Measurements from ENCODE around the gene TMOD1.
"Not testable (repeated sequence)": the region's sequence is repeated elsewhere in the genome, so short reads cannot be mapped to it uniquely, and the experiment has no call there.

The TMOD1 gene

DNA sequence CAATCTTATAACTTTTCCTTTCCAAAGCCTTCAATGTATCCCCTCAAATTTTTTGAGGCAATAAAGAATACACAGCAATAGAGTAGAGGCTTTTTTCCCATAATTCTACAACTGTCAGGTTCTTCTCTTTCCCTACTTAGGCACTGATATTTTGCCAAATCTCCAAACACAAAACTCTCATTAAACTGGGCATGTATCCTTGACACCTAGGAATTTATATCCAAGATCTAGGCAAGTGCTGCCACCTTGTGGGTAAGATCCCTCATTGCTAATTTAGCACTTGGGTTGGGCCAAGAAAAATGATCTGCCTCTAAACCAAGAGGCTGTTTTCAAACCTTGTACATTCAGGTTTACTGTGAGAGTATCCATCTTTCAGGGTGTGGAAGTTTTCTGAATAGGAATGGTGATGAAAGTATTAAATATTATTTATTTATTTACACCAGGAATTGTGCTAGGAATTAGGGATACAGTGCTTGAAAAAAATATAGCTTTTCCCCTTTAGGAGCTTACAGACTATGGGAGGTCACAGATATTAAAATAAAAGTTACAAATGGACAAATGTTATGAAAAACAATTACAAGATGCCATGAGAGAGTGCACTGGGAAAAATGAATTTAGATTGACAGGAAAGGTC, 114.1 kb downstream of the TMOD1 start:
- Histone ChIP-seq H3K27ac (ENCODE audit: insufficient read depth in 1 of 2, low read depth in 1 of 2, low read length in 2 of 2, poor library complexity in 1 of 2, severe bottlenecking in 2 of 2) (no peak overlapping the region), H3K4me3 (ENCODE audit: control insufficient read depth in 1 of 7, extremely low read depth in 1 of 7, insufficient read depth in 4 of 7, low read depth in 2 of 7, low read length in 6 of 7) (no peak overlapping the region), H3K36me3 (ENCODE audit: control insufficient read depth in 4 of 4, insufficient read depth in 4 of 4, low read length in 3 of 4) (peaks cover 13 to 45% (median 30%) of the 10 kb centered on the region in 4 experiments), H3K4me1 (ENCODE audit: control extremely low read depth in 1 of 4, control insufficient read depth in 4 of 4, insufficient read depth in 4 of 4, low read length in 3 of 4) (no peaks in the 10 kb centered on the region), H3K27me3 (replicated peaks in 2 of 5; ENCODE audit: control insufficient read depth in 4 of 5, insufficient read depth in 5 of 5, low read length in 4 of 5) (no peaks in the 10 kb centered on the region), H3K9me3 (ENCODE audit: control extremely low read depth in 1 of 5, control insufficient read depth in 4 of 5, insufficient read depth in 2 of 5, low read depth in 1 of 5, low read length in 4 of 5) (peaks cover 0 to 3% (median 0%) of the 10 kb centered on the region in 5 experiments)
- ChIA-PET CTCF (interaction anchor here (0.6 to 29.1 kb wide), 30 partner anchors 8 to 759 kb away, joined by 3 to 637 read pairs (median 4); partner anchors contain the start of genes TDRD7 and TSTD2), POLR2A (interaction anchor here (1.2 to 1.3 kb wide), 2 partner anchors 12 to 18 kb away, joined by 3 to 4 read pairs; partner anchors contain the start of genes NCBP1 and TSTD2)
- peak; percentile 63 to 83 (median 75) for DNase-seq

- peaks cover 0 to 3% (median 0%) of the 10 kb centered on the region in 5 experiments for H3K9me3 ChIP-seq (ENCODE audit: control extremely low read depth in 1 of 5, control insufficient read depth in 4 of 5, insufficient read depth in 2 of 5, low read depth in 1 of 5, low read length in 4 of 5)
- no peak overlapping the region for H3K27ac ChIP-seq (ENCODE audit: insufficient read depth in 1 of 2, low read depth in 1 of 2, low read length in 2 of 2, poor library complexity in 1 of 2, severe bottlenecking in 2 of 2)
- no peaks in the 10 kb centered on the region for H3K4me1 ChIP-seq (ENCODE audit: control extremely low read depth in 1 of 4, control insufficient read depth in 4 of 4, insufficient read depth in 4 of 4, low read length in 3 of 4)
- DNase-seq: no peak
- H3K4me3 ChIP-seq (ENCODE audit: control insufficient read depth in 1 of 7, extremely low read depth in 1 of 7, insufficient read depth in 4 of 7, low read depth in 2 of 7, low read length in 6 of 7): no peak overlapping the region
- H3K36me3 ChIP-seq (ENCODE audit: control insufficient read depth in 4 of 4, insufficient read depth in 4 of 4, low read length in 3 of 4): peaks cover 5 to 37% (median 30%) of the 10 kb centered on the region in 4 experiments
- ChIA-PET CTCF (interaction anchor here (0.8 to 29.1 kb wide), 4 partner anchors 8 to 147 kb away, joined by 3 to 637 read pairs (median 7); no protein-coding TSS in a partner anchor), POLR2A (interaction anchor here (0.9 kb wide), 2 partner anchors 14 to 24 kb away, joined by 3 read pairs; no protein-coding TSS in a partner anchor)
- H3K27me3 ChIP-seq (replicated peaks in 2 of 5; ENCODE audit: control insufficient read depth in 4 of 5, insufficient read depth in 5 of 5, low read length in 4 of 5): no peaks in the 10 kb centered on the region
- WGBS (ENCODE audit: insufficient coverage): no CpG with 5 or more reads among the region's 1 CpG
Measured at GRCh38 chr9:97617939-97618416, 116.5 kb downstream of the TMOD1 start.

GRCh38 chr9:97620063-97620462, 118.6 kb downstream of the TMOD1 start:
- DNase-seq; H3K27ac ChIP-seq (ENCODE audit: insufficient read depth in 1 of 2, low read depth in 1 of 2, low read length in 2 of 2, poor library complexity in 1 of 2, severe bottlenecking in 2 of 2); H3K4me3 ChIP-seq (ENCODE audit: control insufficient read depth in 1 of 7, extremely low read depth in 1 of 7, insufficient read depth in 4 of 7, low read depth in 2 of 7, low read length in 6 of 7); POLR2A ChIA-PET; H3K4me1 ChIP-seq (ENCODE audit: control extremely low read depth in 1 of 4, control insufficient read depth in 4 of 4, insufficient read depth in 4 of 4, low read length in 3 of 4); H3K9me3 ChIP-seq (ENCODE audit: control extremely low read depth in 1 of 5, control insufficient read depth in 4 of 5, insufficient read depth in 2 of 5, low read depth in 1 of 5, low read length in 4 of 5); H3K27me3 ChIP-seq (replicated peaks in 2 of 5; ENCODE audit: control insufficient read depth in 4 of 5, insufficient read depth in 5 of 5, low read length in 4 of 5): not testable (repeated sequence)
- CTCF ChIA-PET: interaction anchor here (2.2 to 29.1 kb wide), 2 partner anchors 21 to 149 kb away, joined by 6 to 637 read pairs; no protein-coding TSS in a partner anchor
- H3K36me3 ChIP-seq (ENCODE audit: control insufficient read depth in 4 of 4, insufficient read depth in 4 of 4, low read length in 3 of 4): peaks cover 4 to 44% (median 33%) of the 10 kb centered on the region in 4 experiments
- 94% methylated on average over 2 of the region's 2 CpGs for WGBS (ENCODE audit: insufficient coverage)

- peaks cover 6 to 46% (median 36%) of the 10 kb centered on the region in 4 experiments for H3K36me3 ChIP-seq (ENCODE audit: control insufficient read depth in 4 of 4, insufficient read depth in 4 of 4, low read length in 3 of 4)
- H3K9me3 ChIP-seq (ENCODE audit: control extremely low read depth in 1 of 5, control insufficient read depth in 4 of 5, insufficient read depth in 2 of 5, low read depth in 1 of 5, low read length in 4 of 5); POLR2A ChIA-PET; H3K27me3 ChIP-seq (replicated peaks in 2 of 5; ENCODE audit: control insufficient read depth in 4 of 5, insufficient read depth in 5 of 5, low read length in 4 of 5); H3K27ac ChIP-seq (ENCODE audit: insufficient read depth in 1 of 2, low read depth in 1 of 2, low read length in 2 of 2, poor library complexity in 1 of 2, severe bottlenecking in 2 of 2); H3K4me1 ChIP-seq (ENCODE audit: control extremely low read depth in 1 of 4, control insufficient read depth in 4 of 4, insufficient read depth in 4 of 4, low read length in 3 of 4); H3K4me3 ChIP-seq (ENCODE audit: control insufficient read depth in 1 of 7, extremely low read depth in 1 of 7, insufficient read depth in 4 of 7, low read depth in 2 of 7, low read length in 6 of 7); DNase-seq: not testable (repeated sequence)
- CTCF ChIA-PET: interaction anchor here (0.9 to 2.4 kb wide), 3 partner anchors 10 to 155 kb away, joined by 3 to 7 read pairs (median 3); no protein-coding TSS in a partner anchor
- 98% methylated on average over 5 of the region's 5 CpGs for WGBS (ENCODE audit: insufficient coverage)
Measured at GRCh38 chr9:97622483-97622882, 121.0 kb downstream of the TMOD1 start.

GRCh38 chr9:97623946-97624345, 122.5 kb downstream of the TMOD1 start:
- CTCF ChIA-PET: interaction anchor here (0.9 to 3.1 kb wide), 5 partner anchors 9 to 156 kb away, joined by 3 to 16 read pairs (median 5); no protein-coding TSS in a partner anchor
- peaks cover 6 to 39% (median 27%) of the 10 kb centered on the region in 4 experiments for H3K36me3 ChIP-seq (ENCODE audit: control insufficient read depth in 4 of 4, insufficient read depth in 4 of 4, low read length in 3 of 4)

DNA sequence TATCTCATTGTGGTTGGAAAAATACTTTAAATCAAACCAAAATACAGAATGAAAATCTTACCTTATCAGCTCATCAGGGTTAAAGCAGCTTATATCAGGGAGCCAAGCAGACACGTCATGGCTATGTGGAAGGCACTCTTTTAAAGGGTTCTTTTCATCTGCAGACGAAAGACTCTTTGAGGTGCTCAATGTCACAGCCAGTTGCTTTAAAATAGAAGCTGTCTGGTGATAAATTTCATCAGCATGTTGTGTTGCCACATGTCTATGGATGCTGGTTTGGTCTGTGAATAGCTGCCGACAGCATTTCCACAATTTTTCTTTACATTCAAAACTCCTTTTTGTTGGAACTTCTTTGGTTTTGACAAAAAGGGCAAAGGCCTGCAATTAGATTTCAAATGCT, 124.2 kb downstream of the TMOD1 start:
- POLR2A ChIA-PET: no interaction called here
- no peak overlapping the region for H3K27ac ChIP-seq (ENCODE audit: insufficient read depth in 1 of 2, low read depth in 1 of 2, low read length in 2 of 2, poor library complexity in 1 of 2, severe bottlenecking in 2 of 2)
- DNase-seq: no peak
- H3K27me3 ChIP-seq (replicated peaks in 2 of 5; ENCODE audit: control insufficient read depth in 4 of 5, insufficient read depth in 5 of 5, low read length in 4 of 5): no peaks in the 10 kb centered on the region
- no peaks in the 10 kb centered on the region for H3K9me3 ChIP-seq (ENCODE audit: control extremely low read depth in 1 of 5, control insufficient read depth in 4 of 5, insufficient read depth in 2 of 5, low read depth in 1 of 5, low read length in 4 of 5)
- CTCF ChIA-PET: interaction anchor here (2.3 to 3.1 kb wide), 2 partner anchors 27 to 158 kb away, joined by 5 to 16 read pairs; no protein-coding TSS in a partner anchor
- peaks cover 0 to 3% (median 0%) of the 10 kb centered on the region in 4 experiments for H3K4me1 ChIP-seq (ENCODE audit: control extremely low read depth in 1 of 4, control insufficient read depth in 4 of 4, insufficient read depth in 4 of 4, low read length in 3 of 4)
- H3K36me3 ChIP-seq (ENCODE audit: control insufficient read depth in 4 of 4, insufficient read depth in 4 of 4, low read length in 3 of 4): peaks cover 10 to 39% (median 26%) of the 10 kb centered on the region in 4 experiments
- no peak overlapping the region for H3K4me3 ChIP-seq (ENCODE audit: control insufficient read depth in 1 of 7, extremely low read depth in 1 of 7, insufficient read depth in 4 of 7, low read depth in 2 of 7, low read length in 6 of 7)
- WGBS (ENCODE audit: insufficient coverage): 100% methylated on average over 2 of the region's 3 CpGs

More at GRCh38 chr9:97623946-97624345, 122.5 kb downstream of the TMOD1 start:
- Histone ChIP-seq H3K4me1 (ENCODE audit: control extremely low read depth in 1 of 4, control insufficient read depth in 4 of 4, insufficient read depth in 4 of 4, low read length in 3 of 4) (peaks cover 0 to 1% (median 0%) of the 10 kb centered on the region in 4 experiments), H3K4me3 (ENCODE audit: control insufficient read depth in 1 of 7, extremely low read depth in 1 of 7, insufficient read depth in 4 of 7, low read depth in 2 of 7, low read length in 6 of 7) (no peak overlapping the region), H3K9me3 (ENCODE audit: control extremely low read depth in 1 of 5, control insufficient read depth in 4 of 5, insufficient read depth in 2 of 5, low read depth in 1 of 5, low read length in 4 of 5) (peaks cover 0 to 3% (median 0%) of the 10 kb centered on the region in 5 experiments), H3K27ac (ENCODE audit: insufficient read depth in 1 of 2, low read depth in 1 of 2, low read length in 2 of 2, poor library complexity in 1 of 2, severe bottlenecking in 2 of 2) (no peak overlapping the region), H3K27me3 (replicated peaks in 2 of 5; ENCODE audit: control insufficient read depth in 4 of 5, insufficient read depth in 5 of 5, low read length in 4 of 5) (no peaks in the 10 kb centered on the region)
- POLR2A ChIA-PET: no interaction called here
- WGBS (ENCODE audit: insufficient coverage): no CpG with 5 or more reads among the region's 1 CpG
- no peak for DNase-seq

- 96% methylated on average over 4 of the region's 5 CpGs for WGBS (ENCODE audit: insufficient coverage)
Measured at GRCh38 chr9:97627624-97628023, 126.2 kb downstream of the TMOD1 start.

More at GRCh38 chr9:97627624-97628023, 126.2 kb downstream of the TMOD1 start:
- DNase-seq: no peak
- Histone ChIP-seq H3K4me1 (ENCODE audit: control extremely low read depth in 1 of 4, control insufficient read depth in 4 of 4, insufficient read depth in 4 of 4, low read length in 3 of 4) (peaks cover 8 to 13% (median 11%) of the 10 kb centered on the region in 4 experiments), H3K9me3 (ENCODE audit: control extremely low read depth in 1 of 5, control insufficient read depth in 4 of 5, insufficient read depth in 2 of 5, low read depth in 1 of 5, low read length in 4 of 5) (no peaks in the 10 kb centered on the region), H3K27me3 (replicated peaks in 2 of 5; ENCODE audit: control insufficient read depth in 4 of 5, insufficient read depth in 5 of 5, low read length in 4 of 5) (no peaks in the 10 kb centered on the region), H3K27ac (ENCODE audit: insufficient read depth in 1 of 2, low read depth in 1 of 2, low read length in 2 of 2, poor library complexity in 1 of 2, severe bottlenecking in 2 of 2) (no peak overlapping the region), H3K36me3 (ENCODE audit: control insufficient read depth in 4 of 4, insufficient read depth in 4 of 4, low read length in 3 of 4) (peaks cover 10 to 26% (median 19%) of the 10 kb centered on the region in 4 experiments), H3K4me3 (ENCODE audit: control insufficient read depth in 1 of 7, extremely low read depth in 1 of 7, insufficient read depth in 4 of 7, low read depth in 2 of 7, low read length in 6 of 7) (no peak overlapping the region)
- ChIA-PET CTCF (interaction anchor here (2.6 kb wide), 1 partner anchor 159 kb away, joined by 18 read pairs; no protein-coding TSS in a partner anchor), POLR2A (interaction anchor here (1.3 kb wide), 1 partner anchor 12 kb away, joined by 3 read pairs; no protein-coding TSS in a partner anchor)

Measured in common myeloid progenitor, CD34-positive (primary cell).